HG02759 (cell line): ENCODE measurements around the gene MCAT.

ENCODE experiments used
- ATAC-seq: cut with Tn5 transposase; IDR thresholded peaks from one replicate; pipeline ENCODE4 v1.9.1; 2021; ENCODE audit warnings: mild to moderate bottlenecking, moderate library complexity; ENCODE audit not compliant: unreplicated experiment

Gene MCAT

DNA sequence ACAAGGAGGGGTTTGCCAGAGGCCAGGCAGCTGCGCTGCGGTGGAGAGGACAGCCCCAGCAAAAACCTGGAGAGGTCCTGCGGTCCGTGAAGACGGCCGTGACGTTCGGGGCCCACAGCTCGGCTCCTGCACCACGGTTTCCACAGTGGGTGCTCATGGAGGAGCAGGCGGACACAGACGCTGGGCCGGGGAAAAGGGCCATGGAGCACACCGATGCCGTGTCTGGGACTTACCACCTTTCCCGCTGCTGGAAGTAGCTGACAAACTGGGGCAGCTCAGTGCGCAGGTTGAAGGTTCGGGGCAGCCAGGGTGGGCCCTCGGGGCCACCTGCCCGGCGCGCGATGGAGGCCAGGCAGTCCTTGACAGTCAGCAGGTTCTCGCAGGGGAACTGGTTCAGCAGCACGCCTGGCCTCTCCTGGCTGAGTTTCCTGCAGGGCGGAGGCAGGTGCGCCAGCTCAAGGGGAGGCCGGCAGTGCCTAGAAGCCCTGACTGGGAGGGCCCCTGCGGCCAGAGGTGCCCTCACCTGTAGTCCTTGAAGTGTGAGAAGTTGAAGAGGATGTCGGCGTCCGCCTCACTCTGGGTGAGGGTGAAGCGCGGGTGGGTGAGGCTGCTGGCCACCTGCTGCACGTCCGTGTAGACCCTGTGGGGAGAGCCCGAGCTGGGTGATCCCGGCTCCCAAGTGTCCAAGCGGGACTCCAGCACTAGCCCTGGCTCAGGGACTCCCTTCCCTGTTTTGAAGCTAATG lies 30.9 kb upstream of the MCAT start:
- no peak for ATAC-seq

- ATAC-seq: no peak
Measured at GRCh38 chr22:43173566-43173965, 30.4 kb upstream of the MCAT start.

- no peak for ATAC-seq
Measured at GRCh38 chr22:43172191-43172590, 29.0 kb upstream of the MCAT start.

- no peak for ATAC-seq
Measured at GRCh38 chr22:43171607-43172006, 28.4 kb upstream of the MCAT start.

DNA sequence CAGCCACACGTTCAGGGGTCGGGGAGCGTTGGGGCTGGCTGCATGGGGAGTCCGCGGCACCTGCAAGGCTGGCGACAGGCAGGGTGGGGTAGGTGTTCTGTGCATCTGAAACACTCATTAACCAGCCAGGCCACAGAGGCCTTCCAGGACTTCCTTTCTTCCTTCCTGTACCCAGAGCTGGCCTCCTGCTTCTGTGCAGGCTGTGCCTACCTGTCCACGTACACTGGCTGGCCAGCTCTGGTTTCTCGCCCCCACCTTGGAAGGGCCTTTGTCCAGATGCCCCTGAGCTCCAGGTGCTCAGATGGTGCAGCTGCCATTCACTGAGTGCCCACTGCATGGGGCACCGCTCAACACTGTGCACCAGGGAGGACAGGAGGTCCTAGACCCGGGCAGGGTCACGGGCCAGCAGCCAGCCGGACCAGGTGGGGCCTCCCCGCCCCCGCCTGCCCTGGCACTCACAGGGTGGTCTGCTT lies 27.9 kb upstream of the MCAT start:
- ATAC-seq: no peak

GRCh38 chr22:43170131-43170480 lies 26.9 kb upstream of the MCAT start:
- no peak for ATAC-seq

DNA sequence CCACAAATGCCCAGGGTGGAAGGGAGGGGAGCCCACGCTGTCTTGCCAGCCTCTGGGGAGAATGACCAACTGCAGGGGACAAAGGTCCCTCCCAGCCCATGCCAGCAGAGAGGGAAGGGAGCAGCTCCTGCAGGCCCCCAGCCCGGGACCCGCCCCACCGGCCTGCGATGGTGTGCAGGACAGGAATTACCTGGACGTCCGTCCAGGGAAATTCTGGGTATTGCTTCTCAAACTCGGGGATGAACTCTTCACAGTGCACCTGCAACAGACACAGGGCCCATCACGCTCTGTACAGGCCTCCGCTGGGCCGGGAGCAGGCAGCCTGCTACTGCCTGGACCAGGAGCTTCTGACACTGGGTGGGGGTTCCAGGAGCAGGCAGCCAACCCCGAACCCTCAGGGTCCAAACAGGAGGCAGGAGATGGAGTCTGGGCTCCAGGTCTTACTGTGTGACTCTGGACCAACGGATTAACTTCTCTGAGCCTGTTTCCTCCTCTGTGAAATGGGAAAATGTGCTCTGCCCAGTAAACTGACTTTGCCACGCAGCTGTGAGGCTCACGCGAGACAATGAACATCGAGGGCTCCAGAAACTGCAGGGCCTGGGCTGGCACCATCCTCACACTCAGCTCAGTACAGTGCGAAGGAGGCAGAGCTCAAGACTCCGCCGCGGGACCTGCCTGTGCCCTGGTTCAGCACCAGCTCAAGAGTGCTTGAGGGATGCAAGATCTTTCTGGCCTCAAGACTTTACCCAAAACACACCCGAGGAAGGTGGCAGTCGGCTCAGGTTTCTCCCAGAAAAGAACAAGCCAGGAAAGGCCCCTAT lies 26.3 kb upstream of the MCAT start:
- ATAC-seq: no peak

- no peak for ATAC-seq
Measured at GRCh38 chr22:43168471-43169309, 25.5 kb upstream of the MCAT start.

DNA sequence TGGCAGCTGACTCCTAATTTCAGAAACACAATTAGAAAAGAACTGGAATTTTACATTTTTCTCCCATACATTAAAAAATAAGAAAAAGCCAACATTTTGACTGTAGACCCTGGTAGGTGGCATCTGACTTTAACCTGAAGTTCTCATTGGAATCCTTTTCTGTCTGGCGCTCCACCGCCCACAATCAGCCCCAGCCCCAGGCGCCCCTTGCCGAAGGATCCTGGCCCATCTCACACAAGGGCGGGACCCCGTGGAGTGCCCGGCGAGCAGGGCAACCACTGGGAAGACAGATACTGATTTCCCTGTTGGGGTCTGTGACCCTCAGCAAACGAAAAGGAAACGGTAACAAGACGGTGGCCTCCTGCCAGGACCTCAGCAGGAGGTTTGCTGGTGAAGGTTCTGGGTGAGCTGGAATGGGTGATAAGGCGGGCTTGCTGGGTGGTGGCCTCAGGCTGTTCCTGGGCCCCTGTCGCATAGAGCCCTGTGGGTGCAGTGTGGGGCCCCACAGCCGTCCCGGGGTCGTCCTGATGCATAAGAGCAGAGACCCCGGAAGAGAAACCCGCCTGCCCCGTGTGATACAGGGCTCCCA lies 23.9 kb upstream of the MCAT start:
- ATAC-seq: no peak

- no peak for ATAC-seq
Measured at GRCh38 chr22:43166132-43166930, 23.1 kb upstream of the MCAT start.

DNA sequence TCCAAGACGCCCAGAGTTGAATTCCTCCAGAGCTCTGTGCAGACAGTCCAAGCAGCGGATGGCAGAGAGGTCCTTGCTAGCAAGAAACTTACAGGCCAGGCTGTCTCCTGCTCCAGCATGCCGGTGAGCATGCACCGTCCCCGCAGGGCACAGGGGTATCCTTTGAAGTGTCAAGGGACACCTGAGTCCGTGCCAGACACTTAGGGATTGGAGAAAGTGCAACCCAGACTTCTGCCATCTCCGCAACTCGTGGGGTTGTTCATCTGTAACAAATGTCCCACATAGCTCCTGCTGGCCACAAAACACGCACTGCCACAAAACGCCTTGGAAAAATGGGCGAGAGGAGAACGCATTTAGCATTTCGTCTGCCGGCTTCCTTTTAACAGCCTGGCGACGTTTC lies 21.4 kb upstream of the MCAT start:
- no peak for ATAC-seq

DNA sequence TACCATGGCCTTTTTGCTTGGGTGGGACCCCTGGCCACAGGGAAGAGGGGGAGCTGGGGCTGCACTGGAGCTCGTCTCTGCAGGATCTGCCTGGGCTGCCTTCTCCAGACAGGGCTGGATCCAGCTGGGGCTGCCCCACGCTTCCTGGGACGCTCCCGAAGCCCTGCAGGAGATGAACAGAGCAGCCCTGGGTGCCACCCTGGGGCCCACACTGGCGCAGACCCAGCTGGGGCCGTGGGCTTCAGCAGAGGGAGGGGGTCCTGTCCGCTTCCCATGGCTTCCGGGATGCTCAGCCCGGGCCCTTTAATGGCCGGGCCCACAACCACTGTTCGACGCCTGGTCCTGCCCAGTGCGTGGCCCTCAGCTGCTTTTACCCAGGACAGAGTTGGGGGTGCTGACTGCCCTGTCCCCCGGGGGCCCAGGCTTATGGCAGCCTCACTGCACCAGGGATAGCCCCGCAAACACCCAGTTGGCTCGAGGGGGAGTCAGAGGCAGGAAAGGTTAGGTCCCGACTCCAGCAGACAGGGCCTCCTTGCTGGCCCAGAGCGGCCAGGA lies 20.1 kb upstream of the MCAT start:
- no peak for ATAC-seq

DNA sequence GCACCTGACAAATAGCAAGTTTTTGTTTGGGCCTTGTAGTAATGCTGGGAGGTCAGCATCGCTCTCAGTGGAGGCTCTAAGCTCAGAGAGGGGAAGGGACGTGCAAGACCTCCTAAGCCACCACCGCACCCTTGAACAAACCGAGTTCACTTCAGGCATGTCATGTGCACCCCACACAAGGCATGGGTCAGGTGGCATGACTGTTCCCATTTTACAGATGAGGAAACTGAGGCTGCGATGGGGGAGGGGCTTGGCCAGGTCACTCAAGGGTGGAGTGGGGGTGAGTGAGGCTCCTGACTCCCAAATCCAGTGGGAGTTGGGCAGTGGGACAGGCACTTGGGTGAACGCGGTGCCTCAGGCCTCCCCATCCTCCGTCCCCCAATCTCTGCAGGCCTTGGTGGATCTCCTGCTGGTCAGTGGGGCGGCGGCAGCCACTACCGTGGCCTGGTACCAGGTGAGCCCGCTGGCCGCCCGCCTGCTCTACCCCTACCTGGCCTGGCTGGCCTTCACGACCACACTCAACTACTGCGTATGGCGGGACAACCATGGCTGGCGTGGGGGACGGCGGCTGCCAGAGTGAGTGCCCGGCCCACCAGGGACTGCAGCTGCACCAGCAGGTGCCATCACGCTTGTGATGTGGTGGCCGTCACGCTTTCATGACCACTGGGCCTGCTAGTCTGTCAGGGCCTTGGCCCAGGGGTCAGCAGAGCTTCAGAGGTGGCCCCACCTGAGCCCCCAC lies 19.4 kb upstream of the MCAT start:
- ATAC-seq: no peak

GRCh38 chr22:43160497-43161126 lies 17.4 kb upstream of the MCAT start:
- ATAC-seq: no peak

DNA sequence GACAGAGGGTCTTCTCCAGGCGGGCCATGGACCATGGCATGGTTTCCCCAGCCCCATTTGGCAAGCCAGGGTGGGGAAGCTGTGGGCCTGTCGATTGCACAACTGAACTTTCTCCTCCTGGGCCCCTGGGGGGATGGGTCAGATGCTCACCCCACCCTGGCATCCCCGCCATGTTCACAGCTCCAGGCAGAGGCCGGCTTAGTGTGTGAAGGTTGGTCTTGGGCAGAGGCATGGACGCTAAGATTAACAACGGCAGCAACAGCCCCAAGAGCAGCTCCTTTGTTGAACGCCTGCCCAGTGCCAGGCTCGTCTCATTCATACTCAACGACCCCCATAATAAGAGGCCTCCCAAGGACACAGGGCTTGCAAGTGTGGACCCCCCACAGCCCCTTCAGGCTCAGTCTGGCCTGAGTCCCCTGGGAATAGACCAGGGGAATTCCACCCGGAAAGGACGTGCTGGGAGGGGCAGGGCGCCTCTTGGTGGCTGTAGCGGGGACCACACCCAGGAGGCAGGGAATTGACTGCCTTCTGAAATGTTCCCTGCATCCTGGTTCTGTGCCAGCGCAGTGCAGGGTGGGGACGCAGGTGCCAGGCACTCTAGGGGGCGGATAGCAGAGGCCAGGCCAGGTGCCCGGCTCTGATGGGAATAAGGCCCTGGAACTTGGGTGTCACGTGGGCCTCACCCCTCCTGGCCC lies 16.4 kb upstream of the MCAT start:
- ATAC-seq: no peak

- no peak for ATAC-seq
Measured at GRCh38 chr22:43158778-43159483, 15.7 kb upstream of the MCAT start.

DNA sequence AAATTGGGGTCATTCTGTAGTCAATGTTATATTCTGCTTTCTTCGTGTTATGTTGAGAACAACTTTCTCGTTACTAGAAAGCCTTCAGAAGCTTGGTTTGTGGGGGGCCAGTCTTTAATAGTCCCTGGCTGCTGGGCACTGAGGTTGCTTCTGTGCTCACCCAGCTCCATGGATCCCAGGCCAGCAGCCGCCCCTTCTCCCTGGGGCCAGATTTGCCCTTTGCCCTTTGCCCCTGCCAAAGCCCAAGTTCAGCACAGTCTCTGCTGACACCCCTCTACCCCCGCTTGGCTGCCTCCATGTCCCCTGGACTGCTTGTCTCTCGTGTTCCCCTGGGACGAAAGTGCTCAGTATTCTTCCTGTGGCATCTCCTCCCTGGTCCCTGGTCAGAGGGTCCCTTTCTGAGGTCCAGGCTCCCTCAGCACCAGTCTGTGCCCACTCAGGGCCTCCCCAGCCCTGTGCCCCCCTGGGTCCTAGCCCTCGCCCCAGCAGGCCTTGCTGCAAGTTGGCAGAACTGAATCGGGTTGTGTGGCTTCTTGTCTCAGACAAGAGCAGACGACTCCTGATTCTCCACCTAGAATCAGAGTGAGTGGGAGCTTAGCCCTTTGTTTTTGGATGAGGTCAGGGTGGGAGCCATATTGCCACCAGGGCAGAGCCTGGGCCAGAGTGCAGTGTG lies 14.8 kb upstream of the MCAT start:
- ATAC-seq: no peak
